Motor neuron (in vitro differentiated cells): ENCODE measurements around the gene A1CF. TPM values are rescaled to one million over a fixed set of nuclear protein-coding genes. Genes with fewer than 3 reads are reported as not detected.
A peak's percentile ranks its signal among the peaks of the same experiment; 100 is the strongest.
"Not testable (repeated sequence)": the region's sequence is repeated elsewhere in the genome, so short reads cannot be mapped to it uniquely, and the experiment has no call there.

Experiments
- ATAC-seq, 8 experiments: fragments of 200-7000 bp; cut with Tn5 transposase; replicated peaks in 6 of 8; 2 replicates each; pipeline ENCODE4 v1.8.0; 2021; ENCODE audit warnings: mild to moderate bottlenecking in 8 of 8, moderate library complexity in 8 of 8
- H3K27ac ChIP-seq, 2 donors: fragments of 250-450 bp; sonication (Bioruptor Pico); 2 replicates each; pipeline ENCODE4 v1.9.0; 2021; ENCODE audit warnings: antibody characterized with exemption in 2 of 2, mild to moderate bottlenecking in 2 of 2, moderate library complexity in 1 of 2
- H3K4me1 ChIP-seq, 2 donors: fragments of 250-450 bp; sonication (Bioruptor Pico); replicated peaks in 1 of 2; 2 replicates each; pipeline ENCODE4 v1.6.1; 2021; ENCODE audit warnings: antibody characterized with exemption in 2 of 2, mild to moderate bottlenecking in 2 of 2, moderate library complexity in 1 of 2
- H3K4me3 ChIP-seq, 5 donors: fragments of 250-450 bp; sonication (Bioruptor Pico); 2 replicates each; pipeline ENCODE4 v1.9.0; 2021; ENCODE audit warnings: antibody characterized with exemption in 5 of 5, mild to moderate bottlenecking in 5 of 5, moderate library complexity in 4 of 5
- WGBS, 10 experiments: fragments of 450-650 bp; shearing (Covaris generic); methylation state at CpG; one replicate each; pipeline ENCODE4 v1.0.0; 2022; 5-methylcytosine and 5-hydroxymethylcytosine counted together
- in situ Hi-C, 9 experiments: fragments of 400-800 bp; cut with MboI; loops; one replicate each; pipeline ENCODE4 v1.15.0; 2021; ENCODE audit warnings: low sequenced_read_pairs in 9 of 9, low pct_unique_long_range_greater_than_20kb in 2 of 9; ENCODE audit not compliant: unreplicated experiment in 9 of 9
- total RNA-seq, 8 experiments: library from RNA; unstranded; fragments of 300-600 nt; gene quantifications; 2 replicates each; pipeline versions ENCODE4 v1.2.3 to v1.2.4, GENCODE V29; 2022

Gene A1CF, protein sequence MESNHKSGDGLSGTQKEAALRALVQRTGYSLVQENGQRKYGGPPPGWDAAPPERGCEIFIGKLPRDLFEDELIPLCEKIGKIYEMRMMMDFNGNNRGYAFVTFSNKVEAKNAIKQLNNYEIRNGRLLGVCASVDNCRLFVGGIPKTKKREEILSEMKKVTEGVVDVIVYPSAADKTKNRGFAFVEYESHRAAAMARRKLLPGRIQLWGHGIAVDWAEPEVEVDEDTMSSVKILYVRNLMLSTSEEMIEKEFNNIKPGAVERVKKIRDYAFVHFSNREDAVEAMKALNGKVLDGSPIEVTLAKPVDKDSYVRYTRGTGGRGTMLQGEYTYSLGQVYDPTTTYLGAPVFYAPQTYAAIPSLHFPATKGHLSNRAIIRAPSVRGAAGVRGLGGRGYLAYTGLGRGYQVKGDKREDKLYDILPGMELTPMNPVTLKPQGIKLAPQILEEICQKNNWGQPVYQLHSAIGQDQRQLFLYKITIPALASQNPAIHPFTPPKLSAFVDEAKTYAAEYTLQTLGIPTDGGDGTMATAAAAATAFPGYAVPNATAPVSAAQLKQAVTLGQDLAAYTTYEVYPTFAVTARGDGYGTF
- total RNA-seq = under 1 TPM; 0.05 to 0.52 (median 0.13) TPM

DNA sequence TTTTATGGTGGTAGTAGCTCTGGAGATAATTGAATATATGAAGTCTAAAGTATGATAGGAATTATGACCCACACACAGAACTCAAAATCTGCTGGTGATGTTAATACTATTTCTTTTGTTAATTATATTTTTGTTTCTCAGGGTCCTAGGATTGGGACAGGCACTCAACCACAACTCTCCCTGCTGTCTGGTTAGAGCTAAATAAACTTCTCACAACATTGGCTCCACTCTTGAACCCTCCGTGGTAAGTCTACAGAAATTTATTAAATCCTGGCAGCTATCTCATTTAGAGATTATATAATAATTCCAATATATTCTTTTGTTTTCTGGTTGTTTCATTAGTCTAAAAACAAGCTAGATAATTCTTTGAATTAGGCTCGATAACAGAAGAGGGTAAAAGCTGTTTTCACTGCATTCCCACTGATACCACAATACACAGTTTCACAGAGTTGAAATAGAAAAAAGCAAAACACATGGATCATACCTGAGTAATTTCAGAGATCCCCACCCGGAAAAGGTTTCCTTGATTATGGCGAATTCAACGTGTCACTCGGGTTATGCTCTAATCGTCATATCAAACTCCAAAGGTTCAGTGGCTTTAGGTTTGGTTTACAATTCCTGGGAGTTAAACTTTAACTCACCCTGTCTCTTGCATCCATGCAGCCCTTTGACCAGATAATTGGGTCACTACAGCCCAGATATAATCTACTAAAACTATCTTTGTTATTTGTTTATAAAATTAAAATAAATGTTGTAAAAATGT, at the start of gene A1CF:
Gene A1CF (minus strand): TSS at position 531 of the 763 bp plus-strand sequence. CDS start 25,687 bp downstream, outside the sequence.
- in situ Hi-C loops = loop anchor here in 1 of 9 experiments (25.0 kb wide), 1 partner anchor 98 kb away; no protein-coding TSS in a partner anchor
- Histone ChIP-seq H3K4me1 (no peaks in the 10 kb centered on the region), H3K27ac (no peak within 1 kb of the TSS), H3K4me3 (no peak within 1 kb of the TSS)
- ATAC-seq = no peak
- 20 to 74% (median 48%) methylated on average over 2 to 7 of the region's 7 CpGs for WGBS, 10 experiments

DNA sequence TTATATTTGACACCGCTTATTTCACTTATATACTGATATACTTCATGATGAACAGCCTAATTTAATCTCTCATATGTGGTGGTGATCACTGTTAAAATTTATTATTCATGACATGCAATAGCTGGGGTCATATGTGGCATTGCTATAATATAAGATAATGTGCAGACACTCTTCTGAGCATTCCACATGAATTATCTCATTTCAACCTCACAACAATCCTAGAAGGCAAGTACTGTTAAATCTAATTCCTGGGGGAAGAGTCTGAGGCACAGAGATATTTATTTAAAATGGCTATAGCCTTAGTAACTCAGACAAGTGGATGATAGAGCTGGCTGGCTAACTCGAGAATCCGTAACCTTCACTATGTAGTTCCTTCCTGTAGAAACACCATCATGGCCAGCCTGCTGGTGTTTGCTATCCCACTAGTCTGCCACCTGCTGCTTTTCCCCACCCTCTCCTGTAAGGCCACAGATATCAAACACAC, 46.6 kb upstream of the A1CF start:
- no peak overlapping the region for H3K4me3 ChIP-seq
- H3K27ac ChIP-seq = no peak overlapping the region
- peak in 2 of 8 experiments; percentile 61 to 78 for ATAC-seq
- 30 to 91% (median 69%) methylated on average over 1 to 3 of the region's 3 CpGs; no CpG with 5 or more reads in 2 of the 10 experiments for WGBS, 10 experiments
- no peaks in the 10 kb centered on the region for H3K4me1 ChIP-seq
- in situ Hi-C loops = no loop called here

DNA sequence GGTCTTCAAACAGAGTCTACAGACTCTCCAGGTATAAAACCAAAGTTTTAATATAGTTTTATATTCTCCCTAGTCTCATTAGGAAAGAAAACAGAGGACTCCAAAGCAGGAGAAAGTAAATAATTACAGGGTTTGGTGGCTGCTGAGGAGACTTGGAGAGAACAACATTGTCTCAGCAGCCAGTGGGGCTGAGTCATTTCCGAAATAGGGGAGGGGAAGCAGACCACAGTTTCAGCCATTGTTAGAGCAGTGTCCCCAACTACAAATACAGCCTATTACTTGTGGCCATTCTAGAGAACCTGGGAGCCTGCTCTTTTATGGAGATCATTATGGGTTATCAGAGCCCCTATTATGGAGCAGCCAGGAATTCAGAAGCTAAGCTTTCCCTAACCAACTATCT, 44.2 kb upstream of the A1CF start:
- no peaks in the 10 kb centered on the region for H3K4me1 ChIP-seq
- ATAC-seq = no peak
- in situ Hi-C loops = no loop called here
- no peak overlapping the region for H3K27ac ChIP-seq
- H3K4me3 ChIP-seq = no peak overlapping the region
- WGBS, 10 experiments = 0 to 100% (median 67%) methylated on average over 1 of the region's 1 CpG; no CpG with 5 or more reads in 5 of the 10 experiments

DNA sequence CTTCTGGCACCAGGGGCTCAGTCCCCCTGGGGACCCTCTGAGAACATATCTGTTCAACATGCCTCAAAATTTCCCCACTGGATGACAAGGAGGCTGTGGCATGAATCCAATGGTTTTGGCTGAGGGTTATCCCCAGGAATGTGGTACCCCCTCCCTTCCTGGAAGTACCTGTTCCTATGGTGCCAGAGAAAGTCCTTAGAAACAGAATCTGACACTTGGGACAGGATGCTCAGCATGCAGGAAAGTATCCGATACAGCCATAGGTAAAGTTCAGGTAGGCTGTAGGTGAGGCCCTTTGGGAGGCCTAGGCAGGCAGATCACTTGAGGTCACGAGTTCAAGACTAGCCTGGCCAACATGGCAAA, 42.7 kb upstream of the A1CF start:
- Histone ChIP-seq H3K27ac (no peak overlapping the region), H3K4me3 (no peak overlapping the region), H3K4me1 (no peaks in the 10 kb centered on the region)
- WGBS, 10 experiments = 80 to 100% (median 92%) methylated on average over 1 of the region's 2 CpGs; no CpG with 5 or more reads in 6 of the 10 experiments
- in situ Hi-C loops = no loop called here
- ATAC-seq = no peak

DNA sequence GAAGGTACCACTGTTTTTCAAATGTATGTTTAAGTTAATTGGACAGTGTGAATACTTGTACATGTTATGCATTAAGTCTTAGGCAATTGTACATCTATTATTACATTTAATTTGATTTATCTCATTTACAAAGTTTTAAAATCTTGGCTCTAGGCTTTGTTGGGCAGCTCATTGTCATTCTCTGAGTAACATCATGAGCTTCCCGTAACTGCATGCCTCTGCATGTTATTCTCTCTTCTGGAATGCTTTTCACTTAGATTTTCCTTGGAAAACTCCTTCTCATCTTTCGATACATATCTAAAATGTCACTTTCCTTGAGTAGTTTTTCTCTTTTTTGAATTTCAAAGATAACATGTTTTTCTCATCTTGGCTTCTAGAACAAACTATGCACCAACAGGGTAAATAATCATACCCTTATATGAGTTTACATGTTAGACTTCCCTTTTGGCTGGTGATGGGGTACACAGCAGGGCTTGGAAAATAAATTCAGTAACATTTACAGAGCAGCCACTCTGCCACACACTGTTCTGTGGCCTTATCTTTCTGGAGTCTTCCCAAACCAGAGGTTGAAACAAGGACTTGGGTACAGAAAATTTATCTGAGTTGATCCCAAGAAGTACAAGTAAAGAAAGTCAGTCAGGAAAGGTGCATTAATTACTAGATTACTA, 42.2 kb upstream of the A1CF start:
- H3K27ac ChIP-seq = no peak overlapping the region
- WGBS, 10 experiments = 14 to 100% (median 80%) methylated on average over 1 to 2 of the region's 2 CpGs
- no peak overlapping the region for H3K4me3 ChIP-seq
- H3K4me1 ChIP-seq = no peaks in the 10 kb centered on the region
- peak in 1 of 8 experiments; percentile 26 for ATAC-seq
- in situ Hi-C loops = no loop called here

DNA sequence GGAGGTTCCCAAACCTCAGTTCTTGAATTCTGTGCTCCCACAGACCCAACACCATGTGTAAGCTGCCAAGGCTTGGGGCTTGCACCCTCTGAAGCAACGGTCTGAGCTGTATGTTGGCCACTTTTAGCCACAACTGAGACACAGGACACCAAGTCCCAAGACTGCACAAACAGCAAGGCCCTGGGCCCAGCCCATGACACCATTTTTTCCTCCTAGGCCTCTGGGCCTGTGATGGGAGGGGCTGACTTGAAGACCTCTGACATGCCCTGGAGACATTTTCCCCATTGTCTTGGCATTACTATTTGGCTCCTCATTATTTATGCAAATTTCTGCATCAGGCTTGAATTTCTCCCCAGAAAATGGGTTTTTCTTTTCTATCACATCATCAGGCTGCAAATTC, 38.0 kb upstream of the A1CF start:
- 0% methylated on average over 1 of the region's 1 CpG; no CpG with 5 or more reads in 6 of the 10 experiments for WGBS, 10 experiments
- H3K4me3 ChIP-seq, H3K27ac ChIP-seq, H3K4me1 ChIP-seq, in situ Hi-C loops, ATAC-seq: not testable (repeated sequence)

DNA sequence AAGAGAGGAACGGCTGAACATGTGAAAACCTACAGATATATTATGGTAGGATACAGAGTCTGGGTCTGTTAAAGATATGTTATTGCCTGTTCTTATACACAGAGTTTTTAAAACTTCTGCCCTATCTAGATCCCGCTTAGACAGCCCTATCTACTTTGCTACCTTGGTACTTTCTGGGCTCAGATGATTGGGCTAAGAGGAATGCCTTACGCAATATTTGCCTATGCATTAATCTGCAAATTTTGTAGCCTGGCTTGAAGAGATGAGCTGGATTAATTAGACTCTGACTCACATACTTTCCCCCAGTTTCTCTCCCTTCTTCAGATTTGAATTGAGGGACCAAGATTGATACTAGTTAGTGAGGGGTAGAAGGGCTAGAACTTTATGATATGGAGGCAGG, 33.6 kb upstream of the A1CF start:
- ATAC-seq = no peak
- 47 to 100% (median 76%) methylated on average over 2 to 3 of the region's 3 CpGs for WGBS, 10 experiments
- in situ Hi-C loops = no loop called here
- Histone ChIP-seq H3K4me1 (no peaks in the 10 kb centered on the region), H3K27ac (no peak overlapping the region), H3K4me3 (no peak overlapping the region)

DNA sequence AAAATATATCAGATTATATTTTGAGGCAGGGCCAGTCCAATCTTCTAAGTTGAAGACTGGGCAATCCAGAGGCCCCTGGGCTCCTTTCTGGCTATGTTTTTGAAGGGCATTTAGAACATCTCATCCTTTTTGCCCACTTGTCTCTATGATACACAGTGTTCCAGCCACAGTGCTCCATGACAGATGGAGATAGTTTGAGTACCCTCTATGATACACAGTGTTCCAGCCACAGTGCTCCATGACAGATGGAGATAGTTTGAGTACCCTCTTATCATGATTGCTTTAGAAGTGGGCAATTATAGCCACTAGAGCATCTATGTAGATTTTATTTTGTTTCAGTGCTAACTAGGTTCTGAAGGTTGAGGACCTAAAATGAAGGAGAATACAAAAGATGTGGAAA, 33.1 kb upstream of the A1CF start:
- Histone ChIP-seq H3K4me1 (no peaks in the 10 kb centered on the region), H3K27ac (no peak overlapping the region), H3K4me3 (no peak overlapping the region)
- no peak for ATAC-seq
- in situ Hi-C loops = no loop called here

DNA sequence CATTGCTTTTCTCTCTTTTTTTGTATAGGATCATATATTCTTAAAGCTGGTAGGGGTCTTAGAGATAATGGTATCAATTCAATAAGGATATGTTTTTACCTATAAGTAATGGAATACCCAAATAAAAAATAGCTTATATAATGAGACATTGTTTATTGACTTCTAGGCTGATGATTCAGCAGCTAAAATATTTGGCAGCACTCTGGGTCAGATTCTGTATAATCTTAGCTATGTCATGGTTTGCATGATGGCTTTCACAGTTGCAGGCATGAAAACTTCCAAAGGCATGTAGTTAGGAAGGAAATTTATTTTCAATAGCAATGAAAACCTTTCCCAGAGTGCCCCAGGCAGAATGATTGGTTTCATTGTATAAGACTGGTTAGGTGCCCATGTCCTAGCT, 32.1 kb upstream of the A1CF start:
- peak in 2 of 8 experiments; percentile 70 to 75 for ATAC-seq

DNA sequence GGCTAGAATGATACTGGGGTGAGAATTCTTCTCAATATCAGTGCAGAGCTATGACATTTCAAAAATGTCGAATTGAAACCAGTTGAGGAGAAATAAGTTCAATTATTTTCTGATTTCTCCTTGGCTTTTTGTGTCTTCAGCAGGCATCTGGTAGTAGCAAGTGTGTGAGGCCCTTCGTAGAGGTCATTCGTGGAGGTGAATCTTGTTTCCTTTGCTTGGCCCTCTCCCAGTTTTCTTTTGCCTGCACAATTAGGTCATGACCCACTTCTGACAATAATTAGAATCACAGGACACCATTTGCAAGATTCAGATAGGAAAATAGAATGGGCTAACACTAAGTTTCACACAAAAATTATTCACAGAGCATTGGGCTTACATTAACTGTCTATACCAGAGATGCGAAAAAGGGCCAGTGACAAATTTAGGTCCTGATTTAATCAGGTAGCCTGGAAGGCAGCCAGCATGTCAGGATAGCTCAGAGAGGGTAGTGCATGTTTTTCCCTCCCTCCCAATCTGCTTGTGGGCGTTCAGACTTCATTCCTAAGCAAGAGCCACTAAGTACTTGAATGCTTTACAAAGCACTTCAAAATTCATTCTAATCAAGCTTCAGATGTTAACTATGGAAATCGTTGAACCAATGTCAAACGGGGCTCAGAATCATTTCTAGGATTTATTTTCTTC, 24.0 kb upstream of the A1CF start:
- WGBS, 10 experiments = 0 to 89% (median 74%) methylated on average over 1 to 7 of the region's 7 CpGs
- in situ Hi-C loops = no loop called here
- no peak overlapping the region for H3K4me3 ChIP-seq
- no peak overlapping the region for H3K27ac ChIP-seq
- no peak for ATAC-seq
- no peaks in the 10 kb centered on the region for H3K4me1 ChIP-seq

More for the DNA sequence above, 32.1 kb upstream of the A1CF start:
- no peak overlapping the region for H3K27ac ChIP-seq
- in situ Hi-C loops = no loop called here
- no peak overlapping the region for H3K4me3 ChIP-seq
- no peaks in the 10 kb centered on the region for H3K4me1 ChIP-seq

DNA sequence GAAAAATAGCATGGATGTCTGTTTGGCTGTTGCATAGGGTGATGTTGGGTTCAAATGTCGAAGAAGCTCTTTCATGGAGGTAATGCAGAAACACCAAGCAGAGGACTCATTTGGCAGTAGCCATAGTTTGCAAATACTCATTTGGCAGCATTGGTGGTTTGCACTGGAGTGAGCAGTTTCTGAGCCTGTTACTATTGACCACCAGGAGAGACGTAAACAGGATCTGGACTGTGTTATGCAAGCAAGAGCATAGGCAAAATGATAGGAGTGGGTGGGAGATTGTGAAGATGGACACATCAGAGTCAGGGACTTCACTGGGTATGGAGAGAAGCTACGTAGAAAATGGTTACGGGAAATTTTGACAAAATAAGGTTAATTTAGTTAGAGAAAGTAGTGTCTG, 22.9 kb upstream of the A1CF start:
- in situ Hi-C loops = no loop called here
- ATAC-seq = no peak
- WGBS, 10 experiments = 7 to 100% (median 86%) methylated on average over 2 to 4 of the region's 4 CpGs

DNA sequence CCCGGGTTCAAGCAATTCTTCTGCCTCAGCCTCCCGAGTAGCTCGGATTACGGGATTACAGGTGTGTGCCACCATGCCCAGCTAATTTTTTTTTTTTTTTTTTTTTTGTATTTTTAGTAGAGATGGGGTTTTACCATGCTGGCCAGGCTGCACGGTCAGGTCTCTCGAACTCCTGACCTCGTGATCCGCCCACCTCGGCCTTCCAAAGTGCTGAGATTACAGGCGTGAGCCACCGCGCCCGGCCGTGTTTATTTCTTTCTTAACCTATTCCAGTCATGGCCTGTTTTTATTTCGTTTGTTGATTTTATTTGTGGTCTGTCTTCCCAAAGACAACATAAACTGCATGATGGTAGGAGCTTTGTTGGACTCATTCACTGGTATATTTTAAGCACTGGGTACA, 20.4 kb upstream of the A1CF start:
- in situ Hi-C loops, ATAC-seq: not testable (repeated sequence)

More for the DNA sequence above, 22.9 kb upstream of the A1CF start:
- Histone ChIP-seq H3K27ac (no peak overlapping the region), H3K4me3 (no peak overlapping the region), H3K4me1 (no peaks in the 10 kb centered on the region)

More for the DNA sequence above, 20.4 kb upstream of the A1CF start:
- not testable (repeated sequence) for H3K4me1 ChIP-seq, H3K27ac ChIP-seq, H3K4me3 ChIP-seq
- 14 to 95% (median 85%) methylated on average over 1 to 15 of the region's 15 CpGs for WGBS, 10 experiments
